Neural cell (in vitro differentiated cells): Measurements from ENCODE around the gene CAND1.

Source experiments
- CTCF ChIP-seq: fragments of 450-650 bp; IDR thresholded peaks from 2 replicates; pipeline ENCODE4 v1.5.1; 2014; ENCODE audit warnings: antibody characterized with exemption, mild to moderate bottlenecking, moderate library complexity; ENCODE audit not compliant: poor library complexity, severe bottlenecking
- EP300 ChIP-seq: fragments of 450-650 bp; conservative IDR thresholded peaks from 2 replicates; pipeline ENCODE4 v1.6.1; 2014; ENCODE audit warnings: antibody characterized with exemption, mild to moderate bottlenecking, moderate library complexity; ENCODE audit not compliant: poor library complexity, severe bottlenecking
- EZH2 ChIP-seq: fragments of 200-600, 300-800 bp; shearing (Covaris generic), sonication (generic); IDR thresholded peaks from 2 replicates; pipeline ENCODE4 v1.6.1; 2014; ENCODE audit warnings: antibody characterized with exemption, low read length, borderline replicate concordance, mild to moderate bottlenecking; ENCODE audit not compliant: insufficient read depth, poor library complexity, severe bottlenecking
- MXI1 ChIP-seq: fragments of 450-650 bp; conservative IDR thresholded peaks from 2 replicates; pipeline ENCODE4 v1.6.1; 2014; ENCODE audit warnings: antibody characterized with exemption, mild to moderate bottlenecking; ENCODE audit not compliant: poor library complexity, severe bottlenecking
- POLR2AphosphoS5 ChIP-seq: IDR thresholded peaks from 2 replicates; pipeline ENCODE4 v1.6.1; 2012
- RAD21 ChIP-seq: fragments of 450-650 bp; conservative IDR thresholded peaks from 2 replicates; pipeline ENCODE4 v1.6.1; 2014; ENCODE audit warnings: antibody characterized with exemption, mild to moderate bottlenecking, moderate library complexity
- REST ChIP-seq: IDR thresholded peaks from 2 replicates; pipeline ENCODE4 v1.6.1; 2012; ENCODE audit warnings: borderline replicate concordance
- SMC3 ChIP-seq: fragments of 450-650 bp; conservative IDR thresholded peaks from 2 replicates; pipeline ENCODE4 v1.6.1; 2014; ENCODE audit warnings: antibody characterized with exemption, mild to moderate bottlenecking, moderate library complexity; ENCODE audit not compliant: poor library complexity
- TAF1 ChIP-seq: IDR thresholded peaks from 2 replicates; pipeline ENCODE4 v1.6.1; 2012; ENCODE audit warnings: low read depth

GRCh38 chr12:67354966-67355365, 85.8 kb downstream of the CAND1 start:
- no peak for TF ChIP-seq CTCF
- TF ChIP-seq POLR2AphosphoS5, result no peak
- TF ChIP-seq EP300, result no peak
- TF ChIP-seq TAF1, result no peak
- no peak for TF ChIP-seq RAD21
- TF ChIP-seq SMC3, result no peak
- TF ChIP-seq REST, result no peak
- TF ChIP-seq EZH2, result no peak
- no peak for TF ChIP-seq MXI1
